ENCODE measurements around the gene ALAD.
"Not testable (repeated sequence)": the region's sequence is repeated elsewhere in the genome, so short reads cannot be mapped to it uniquely, and the experiment has no call there.

The ALAD gene

DNA sequence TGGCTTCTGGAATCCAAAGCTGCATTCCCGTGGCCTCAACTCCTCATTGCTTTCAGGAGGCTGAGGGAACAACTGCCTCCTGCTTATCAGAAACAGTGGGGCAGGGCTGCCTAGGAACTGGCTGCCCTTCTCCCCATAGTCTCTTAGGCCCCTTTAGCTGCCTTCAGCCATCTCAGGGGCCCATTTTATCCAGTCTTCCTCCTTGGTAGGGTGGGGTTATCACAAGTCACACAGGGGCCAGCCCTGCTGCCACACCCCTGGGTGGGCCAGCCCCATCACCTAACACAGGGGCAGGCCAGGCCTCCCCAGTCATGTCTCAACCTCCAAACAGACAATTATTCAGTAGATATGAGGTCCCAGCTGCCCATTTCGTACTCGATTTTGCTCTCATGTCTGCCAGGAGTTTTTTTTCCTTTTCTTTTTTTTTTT lies 3.9 kb downstream of the ALAD start:
- no peak for DNase-seq

DNA sequence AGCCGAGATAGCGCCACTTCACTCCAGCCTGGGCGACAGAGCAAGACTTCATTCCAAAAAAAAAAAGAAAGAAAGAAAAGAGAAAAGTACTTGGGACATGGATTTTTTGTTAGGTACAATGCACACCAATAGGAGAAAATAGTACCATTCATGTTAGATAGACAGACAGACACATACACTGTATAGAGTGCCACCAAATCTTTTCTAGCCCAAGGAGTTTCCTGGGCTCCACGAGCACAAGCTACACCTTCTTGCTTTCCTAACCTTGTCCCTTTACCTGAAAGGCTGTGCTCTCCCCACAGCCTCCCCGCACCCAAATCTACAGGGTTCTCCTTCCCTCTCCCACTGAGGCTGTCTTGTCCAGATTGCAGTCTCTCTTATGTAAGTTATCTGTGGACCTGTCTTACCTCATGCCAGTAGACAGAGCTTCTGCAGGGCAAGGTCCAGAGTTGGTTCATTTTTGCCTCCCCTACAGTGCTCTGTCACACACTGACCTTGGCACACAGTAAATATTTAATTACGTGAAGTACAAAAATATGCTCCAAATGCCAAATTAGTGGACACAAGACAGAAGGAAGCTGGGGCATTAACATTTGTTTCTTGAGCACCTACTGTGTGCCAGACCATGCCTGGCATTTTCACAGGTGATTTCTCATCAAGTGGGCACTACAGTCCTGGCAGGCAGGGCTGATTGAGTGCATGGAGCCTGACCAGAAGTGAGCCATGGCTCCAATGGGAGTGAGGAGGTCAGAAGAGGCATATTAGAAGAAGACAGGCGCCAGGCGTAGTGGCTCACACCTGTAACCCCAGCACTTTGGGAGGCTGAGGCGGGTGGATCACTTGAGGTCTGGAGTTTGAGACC lies 5.9 kb downstream of the ALAD start:
- DNase-seq = no peak

DNA sequence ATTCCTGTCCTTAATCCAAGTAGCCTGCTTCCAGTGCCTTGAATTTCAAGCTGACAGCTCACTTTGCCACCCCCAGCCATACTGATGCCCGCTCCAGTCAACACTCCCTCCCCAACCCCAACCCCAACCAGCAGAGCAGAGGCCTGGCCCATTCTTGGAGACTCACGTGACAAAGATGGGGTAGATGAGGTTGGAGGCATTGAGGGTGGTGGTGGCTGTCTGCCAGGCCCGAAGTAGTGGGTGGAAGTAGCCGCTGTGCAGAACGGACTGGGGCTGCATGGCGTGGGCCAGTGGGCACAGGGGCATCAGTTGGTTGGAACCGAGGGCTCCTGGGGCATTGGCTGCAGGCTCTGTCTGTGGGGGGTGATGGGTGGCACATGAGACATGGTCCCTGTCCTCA lies 7.8 kb downstream of the ALAD start:
- no peak for DNase-seq

DNA sequence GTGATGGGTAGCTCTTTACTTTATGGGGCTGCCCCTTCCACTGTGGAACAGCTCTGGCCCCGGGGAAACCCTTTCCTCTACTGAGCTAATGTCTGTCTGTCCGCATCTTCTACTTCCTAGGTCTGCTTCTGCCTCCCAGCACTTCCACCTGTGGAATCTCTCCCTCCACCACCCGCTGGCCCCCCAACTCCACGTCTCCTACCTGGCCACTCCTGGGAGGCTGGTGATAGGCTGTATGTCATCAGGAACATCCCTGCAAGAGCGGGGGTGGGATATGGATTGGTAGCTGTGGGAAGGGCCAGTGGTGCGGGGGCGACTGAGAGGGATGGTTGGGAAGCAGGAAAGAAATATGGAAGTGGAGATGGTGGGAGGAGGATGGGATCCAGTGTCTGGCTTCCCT lies 9.2 kb downstream of the ALAD start:
- DNase-seq = no peak

DNA sequence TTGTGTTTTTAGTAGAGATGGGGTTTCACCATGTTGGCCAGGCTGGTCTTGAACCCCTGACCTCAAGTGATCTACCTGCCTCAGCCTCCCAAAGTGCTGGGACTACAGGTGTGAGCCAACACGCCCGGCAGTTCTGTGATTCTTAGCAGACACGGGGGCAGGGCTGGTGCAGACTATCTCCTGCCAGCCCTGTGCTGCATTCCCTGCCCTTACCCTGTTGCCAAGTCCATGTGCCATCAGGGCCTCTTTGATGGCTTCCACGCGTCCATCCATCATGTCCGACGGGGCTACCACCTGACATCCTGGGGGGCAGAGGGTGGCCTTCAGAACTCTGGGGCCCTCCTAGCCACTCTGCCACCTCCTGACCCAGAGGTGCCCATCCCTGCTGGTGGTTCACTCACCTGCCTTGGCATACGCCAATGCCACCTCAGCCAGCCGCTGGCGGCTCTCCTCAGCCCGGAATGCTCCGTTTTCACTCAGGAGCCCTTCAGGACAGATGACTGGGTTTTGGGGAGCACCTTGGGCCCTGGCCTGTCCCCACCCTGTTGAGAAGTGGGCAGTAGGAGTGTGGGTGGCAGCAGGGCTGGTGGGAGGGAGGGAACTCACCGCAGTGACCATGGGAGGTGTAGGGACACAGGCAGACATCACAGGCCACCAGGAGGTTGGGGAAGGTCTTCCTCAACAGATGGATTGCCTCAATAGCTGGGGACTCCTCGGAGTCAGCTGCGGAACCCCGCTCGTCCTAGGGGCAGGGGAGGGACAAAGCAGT lies 10.7 kb downstream of the ALAD start:
- no peak for DNase-seq

DNA sequence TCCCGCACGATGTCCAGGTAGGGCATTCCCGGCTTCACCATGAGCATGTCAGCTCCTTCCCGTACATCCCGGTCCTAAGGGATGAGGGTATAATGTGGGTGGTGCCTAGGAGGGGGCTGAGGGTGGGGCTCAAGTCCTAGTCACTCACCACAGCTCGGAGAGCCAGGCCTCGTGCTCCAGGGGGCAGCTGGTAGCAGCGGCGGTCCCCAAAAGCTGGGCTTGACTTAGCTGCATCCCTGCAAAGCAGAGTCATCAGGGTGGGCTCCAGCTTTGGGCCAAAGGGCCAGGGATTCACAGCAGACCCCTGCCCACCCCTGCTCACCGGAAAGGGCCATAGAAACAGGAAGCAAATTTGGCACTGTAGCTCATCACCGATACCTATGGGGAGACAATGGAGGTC lies 11.6 kb downstream of the ALAD start:
- no peak for DNase-seq

DNA sequence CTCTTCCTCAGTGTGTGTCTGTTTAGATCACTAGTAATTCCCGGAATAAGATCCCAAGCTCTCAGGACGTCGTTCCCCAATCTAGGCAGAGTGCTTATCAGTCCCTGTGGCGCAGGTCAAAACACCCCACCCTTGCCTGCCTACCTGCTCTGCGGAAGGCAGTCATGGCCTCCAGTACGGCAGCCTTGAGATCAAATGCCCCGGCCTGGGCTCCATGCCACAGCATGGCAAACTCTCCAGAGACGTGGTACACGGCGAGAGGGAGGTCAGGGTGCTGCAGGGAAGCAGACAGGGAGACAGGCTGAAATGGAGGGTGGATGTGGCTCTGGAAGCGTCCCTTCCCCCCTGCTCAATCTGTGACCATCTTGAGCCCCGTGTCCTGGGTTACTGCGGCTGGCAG lies 12.3 kb downstream of the ALAD start:
- DNase-seq = no peak

DNA sequence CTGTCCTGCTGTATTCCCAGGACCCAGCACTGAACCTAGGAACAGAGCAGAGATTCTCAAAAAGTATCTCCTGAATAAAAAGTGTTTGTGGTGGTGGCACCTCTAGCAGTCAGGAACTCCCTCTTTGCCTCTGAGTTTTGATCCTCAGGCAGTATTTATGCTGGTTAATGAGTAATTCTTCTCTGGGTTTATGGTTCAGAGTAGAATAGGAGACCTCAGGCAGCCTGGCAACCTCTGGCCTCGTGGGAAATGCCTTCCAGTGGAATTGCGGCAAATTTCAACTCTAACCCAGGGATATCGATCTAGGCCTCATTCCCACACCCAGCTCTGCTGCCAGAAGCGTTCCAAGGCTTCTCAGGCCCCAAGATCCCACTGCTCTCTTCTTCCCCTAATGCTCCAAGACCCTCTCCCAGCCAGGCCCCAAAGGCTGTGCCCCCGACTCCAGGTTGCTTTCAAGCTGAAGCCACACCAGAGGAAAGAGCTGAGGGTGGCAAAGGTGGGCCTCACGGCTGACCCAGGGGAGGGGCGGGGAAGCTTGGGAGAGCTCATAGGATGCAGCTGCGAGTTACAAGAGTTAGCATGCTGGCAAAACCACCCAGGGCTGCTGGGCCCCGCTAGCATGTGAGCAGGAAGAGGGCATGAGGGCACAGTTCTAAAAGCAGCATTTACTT lies 13.4 kb downstream of the ALAD start:
- DNase-seq = no peak

DNA sequence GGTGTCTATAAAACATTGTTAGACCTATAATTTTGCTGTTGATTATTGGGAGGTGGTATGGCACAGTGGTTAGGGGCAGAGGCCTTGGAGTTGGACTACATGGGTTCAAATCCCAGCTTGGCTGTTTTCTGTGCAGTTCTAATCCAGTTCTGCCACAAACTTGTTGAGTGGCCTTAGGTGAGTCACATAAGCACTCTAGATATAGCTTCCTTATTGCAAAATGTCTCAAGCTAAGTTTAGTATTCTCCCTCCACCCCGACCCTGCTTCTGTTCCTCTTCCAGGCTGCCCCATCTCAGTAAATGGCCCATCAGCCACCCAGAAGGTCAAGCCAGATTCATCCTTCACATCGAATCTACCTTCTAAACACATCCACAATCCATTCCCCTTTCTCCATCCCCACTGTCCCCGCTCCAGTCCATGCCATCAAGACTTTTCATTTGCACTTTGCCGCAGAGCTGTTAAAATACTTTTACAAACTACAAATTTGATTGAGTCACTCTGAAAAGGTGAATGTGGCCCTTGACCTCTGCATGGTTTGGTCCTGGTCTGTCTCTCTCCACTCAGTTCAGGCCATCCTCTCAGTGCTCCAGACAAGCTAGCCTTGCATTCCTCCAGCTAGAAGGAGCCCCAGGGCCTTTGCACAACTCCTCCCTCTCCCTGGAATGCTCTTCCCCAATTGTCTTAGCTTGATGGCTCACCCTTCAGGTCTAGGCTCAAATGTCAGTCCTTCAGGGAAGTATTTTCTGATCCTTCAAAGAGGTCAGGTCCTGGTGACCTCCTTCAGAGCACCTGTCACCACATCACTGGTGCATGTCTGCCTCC lies 14.3 kb downstream of the ALAD start:
- DNase-seq = no peak

DNA sequence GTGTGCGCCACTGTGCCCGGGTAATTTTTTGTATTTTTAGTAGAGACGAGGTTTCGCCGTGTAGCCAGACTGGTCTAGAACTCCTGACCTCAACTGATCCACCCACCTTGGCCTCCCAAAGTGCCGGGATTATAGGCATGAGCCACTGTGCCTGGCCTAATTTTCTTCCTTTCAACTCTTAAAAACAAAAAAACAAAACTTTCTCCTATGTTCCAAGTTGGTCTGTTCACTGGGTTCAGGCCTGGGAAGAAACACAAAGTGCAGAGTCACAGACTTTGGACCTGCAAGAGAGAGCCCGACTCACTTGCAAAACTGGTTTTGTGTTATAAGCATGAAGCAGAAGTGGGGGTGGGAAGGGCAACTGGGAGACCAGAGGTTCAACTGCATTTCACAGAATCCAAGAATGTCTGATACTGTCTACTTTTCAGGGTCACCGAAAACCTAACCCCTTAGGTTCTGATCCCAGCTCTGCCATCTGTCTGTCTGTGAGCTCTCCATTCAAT lies 19.1 kb downstream of the ALAD start:
- no peak for DNase-seq

DNA sequence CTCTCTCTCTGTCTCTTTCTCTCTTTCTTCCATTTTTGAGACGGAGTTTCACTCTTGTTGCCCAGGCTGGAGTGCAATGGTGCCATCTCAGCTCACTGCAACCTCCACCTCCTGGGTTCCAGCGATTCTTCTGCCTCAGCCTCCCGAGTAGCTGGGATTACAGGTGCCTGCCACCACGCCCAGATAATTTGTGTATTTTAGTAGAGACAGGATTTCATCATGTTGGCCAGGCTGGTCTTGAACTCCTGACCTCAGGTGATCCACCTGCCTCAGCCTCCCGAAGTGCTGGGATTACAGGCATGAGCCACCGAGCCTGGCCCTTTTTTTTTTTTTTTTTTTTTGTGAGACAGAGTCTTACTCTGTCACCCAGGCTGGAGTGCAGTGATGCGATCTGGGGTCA lies 19.6 kb downstream of the ALAD start:
- not testable (repeated sequence) for DNase-seq

DNA sequence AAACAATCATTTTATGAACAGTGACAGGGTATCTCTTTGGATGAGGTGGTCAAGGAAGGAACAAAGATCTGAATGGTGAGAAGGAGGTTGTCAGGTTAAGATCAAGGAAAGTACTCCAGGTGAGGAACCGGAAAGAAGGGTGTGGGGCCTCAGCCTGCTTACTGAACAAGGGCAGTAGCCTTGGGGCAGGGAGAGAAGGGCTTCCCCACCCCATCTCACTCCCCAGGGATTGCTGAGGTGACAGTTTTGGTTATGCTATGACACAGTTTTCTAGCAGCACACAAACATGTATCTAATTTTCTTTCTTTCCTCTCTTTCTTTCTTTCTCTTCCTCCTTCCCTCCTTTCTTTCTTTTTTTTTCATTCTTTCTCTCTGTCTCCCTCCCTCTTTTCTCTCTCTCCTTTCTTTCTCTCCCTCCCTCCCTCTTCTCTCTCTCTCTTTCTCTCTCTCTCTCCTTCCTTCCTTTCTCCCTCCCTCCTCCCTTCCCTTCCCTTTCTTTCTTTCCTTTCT lies 20.2 kb downstream of the ALAD start:
- no peak for DNase-seq

DNA sequence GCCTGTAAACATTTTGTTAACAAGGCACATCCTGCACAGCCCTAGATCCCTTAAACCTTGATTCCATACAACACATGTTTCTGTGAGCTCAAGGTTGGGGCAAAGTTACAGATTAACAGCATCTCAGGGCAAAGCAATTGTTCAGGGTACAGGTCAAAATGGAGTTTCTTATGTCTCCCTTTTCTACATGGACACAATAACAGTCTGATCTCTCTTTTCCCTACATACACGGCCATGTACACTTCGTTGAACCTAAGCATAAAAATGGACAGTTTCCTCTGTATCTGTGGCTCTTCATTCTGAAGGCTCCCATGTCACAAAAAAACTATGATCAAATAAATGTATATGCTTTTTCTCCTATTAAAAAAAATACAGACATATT lies 21.3 kb downstream of the ALAD start:
- not testable (repeated sequence) for DNase-seq

DNA sequence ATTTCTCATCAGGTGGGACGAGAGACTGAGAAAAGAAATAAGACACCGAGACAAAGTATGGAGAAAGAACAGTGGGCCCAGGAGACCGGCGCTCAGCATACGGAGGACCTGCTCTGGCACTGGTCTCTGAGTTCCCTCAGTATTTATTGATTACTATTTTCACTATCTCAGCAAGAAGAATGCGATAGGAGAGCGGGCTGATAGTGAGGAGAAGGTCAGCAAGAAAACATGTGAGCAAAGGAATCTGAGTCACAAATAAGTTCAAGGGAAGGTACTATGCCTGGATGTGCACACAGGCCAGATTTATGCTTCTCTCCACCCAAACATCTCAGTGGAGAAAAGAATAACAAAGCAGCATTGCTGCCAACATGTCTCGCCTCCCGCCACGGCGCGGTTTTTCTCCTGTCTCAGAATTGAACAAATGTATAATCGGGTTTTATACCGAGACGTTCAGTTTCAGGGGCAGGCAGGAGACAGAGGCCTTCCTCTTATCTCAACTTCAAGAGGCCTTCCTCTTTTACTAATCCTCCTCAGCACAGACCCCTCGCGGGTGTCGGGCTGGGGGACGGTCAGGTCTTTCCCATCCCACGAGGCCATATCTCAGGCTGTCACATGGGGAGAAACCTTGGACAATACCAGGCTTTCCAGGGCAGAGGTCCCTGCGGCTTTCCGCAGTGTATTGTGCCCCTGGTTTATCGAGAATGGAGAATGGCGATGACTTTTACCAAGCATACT lies 21.8 kb downstream of the ALAD start:
- DNase-seq = not testable (repeated sequence)

DNA sequence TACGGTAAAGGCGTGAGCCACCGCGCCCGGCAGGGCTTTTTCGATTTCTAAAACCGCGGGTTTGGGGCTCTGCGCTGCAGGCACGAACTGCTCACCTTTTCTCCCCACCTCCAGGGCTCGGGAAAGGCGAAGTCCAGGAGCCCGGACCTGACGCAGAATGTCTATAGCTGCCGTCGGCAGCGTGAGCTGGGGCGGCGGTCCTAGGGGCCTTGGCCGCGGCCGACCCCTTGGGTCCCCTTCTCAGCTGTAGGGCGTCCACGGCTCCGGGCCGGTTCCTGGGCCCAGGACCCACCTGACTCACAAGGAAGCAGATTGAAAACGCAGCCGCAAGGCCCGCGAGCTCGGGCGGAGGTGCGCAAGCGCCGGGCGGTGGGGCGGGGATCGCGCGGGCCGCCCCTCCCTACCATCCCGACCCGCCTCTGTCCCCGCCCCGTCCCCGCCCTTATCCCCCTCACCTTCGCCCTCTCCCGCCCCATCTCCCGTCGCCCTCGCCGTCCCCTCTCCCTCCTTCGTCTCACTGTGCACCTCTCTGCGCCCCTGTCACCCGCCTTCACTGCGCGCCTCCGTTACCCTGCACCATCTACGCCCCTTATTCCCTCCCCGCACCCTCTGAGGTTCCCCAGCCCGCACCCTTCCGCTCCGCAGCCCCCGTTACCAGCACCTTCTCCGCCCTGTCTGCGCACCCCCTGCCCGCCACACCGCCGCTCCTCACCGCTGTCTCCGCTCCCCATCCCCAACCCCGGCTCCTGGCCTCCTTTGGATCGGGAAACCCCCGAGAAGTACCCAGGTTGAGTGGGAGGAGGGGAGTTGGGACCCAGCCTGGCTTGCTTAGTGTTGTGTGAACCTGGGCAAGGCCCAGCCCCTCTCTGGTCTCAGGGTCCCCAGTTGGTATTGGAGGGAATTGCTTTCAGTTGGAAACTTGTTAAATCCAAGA lies 24.2 kb downstream of the ALAD start, which contains the start of gene HDHD3:
Gene HDHD3 (minus strand): TSS at position 353 of the 934 bp plus-strand sequence. CDS start 2,632 bp downstream, outside the sequence.
- peak; percentile 71 to 82 for DNase-seq

DNA sequence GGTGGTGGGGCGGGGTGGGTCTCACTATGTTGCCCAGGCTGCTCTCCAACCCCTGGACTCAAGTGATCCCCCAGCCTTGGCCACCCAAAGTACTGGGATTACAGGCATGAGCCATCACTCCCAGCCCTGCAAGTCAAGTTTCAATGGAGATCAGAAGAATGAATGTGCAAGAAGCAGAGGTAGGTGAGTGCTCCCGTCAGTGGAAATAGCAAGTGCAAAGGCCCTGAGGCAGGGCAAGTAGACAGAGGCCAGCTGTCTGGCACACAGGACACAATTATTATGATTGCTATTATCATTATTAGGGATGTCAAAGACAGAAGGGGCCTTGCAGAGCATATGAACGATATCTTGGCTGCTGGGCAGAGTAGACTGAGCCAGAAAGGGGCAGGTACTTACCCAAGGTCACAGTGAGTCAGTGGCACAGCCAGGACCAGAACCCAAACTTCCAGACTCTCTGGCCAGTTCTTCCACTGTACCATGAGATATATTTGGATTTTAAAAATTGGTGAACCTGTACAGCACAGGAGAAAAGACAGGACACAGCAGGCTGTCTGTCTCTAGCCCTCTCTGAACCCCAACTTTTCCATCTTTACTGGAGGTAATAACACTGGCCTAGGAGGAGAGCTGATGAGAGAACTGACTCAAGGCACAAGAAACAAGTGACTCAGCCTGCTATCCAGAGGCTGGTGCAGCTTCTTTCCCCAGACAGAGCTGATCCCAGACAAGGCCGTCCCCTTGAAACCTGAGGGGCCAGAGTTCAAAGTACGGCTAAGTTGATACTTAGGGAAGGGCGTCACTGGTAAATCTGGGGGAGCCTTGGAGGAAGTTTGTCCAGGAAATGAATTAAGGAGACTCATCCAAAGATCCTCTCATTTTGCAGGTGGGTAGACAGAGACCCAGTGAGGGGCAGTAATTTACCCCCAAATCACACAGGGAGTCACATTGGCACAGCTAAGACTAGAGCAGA lies 25.7 kb downstream of the ALAD start:
- DNase-seq = peak in 1 of 2 donors; percentile 11

DNA sequence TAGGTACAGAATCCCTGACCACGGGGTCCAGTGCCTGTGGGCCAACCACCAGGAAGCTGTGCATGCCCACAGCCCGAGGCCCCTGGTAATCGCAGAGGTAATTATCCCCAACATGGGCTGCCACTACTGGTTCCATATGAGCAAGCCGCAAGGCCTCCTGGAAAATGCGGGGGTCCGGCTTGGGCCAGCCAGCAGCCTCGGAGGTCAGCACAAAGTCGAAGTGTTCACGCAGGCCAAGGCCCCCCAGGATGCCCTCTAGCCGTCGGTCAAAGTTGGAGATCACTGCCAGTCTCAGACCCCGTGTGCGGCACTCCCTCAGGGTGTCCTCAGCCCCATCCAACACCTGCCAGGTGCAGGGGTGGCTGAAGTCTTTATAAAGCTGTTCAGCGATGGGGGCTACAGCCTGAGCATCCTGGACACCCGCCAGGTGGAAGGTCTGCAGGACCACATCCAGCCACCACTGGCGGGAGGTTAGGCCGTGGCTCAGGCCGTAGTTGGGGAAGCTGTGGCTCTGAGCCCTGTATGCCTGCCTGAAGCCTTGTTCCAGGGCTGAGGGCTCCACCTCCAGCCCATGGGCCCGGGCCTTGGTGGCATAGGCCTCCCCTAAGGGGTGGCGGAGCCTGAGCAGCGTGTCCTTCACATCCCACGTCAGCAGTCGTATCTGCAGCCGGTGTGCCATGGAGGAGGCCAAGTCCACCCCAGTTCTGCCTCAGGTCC lies 27.2 kb downstream of the ALAD start:
- no peak for DNase-seq

DNA sequence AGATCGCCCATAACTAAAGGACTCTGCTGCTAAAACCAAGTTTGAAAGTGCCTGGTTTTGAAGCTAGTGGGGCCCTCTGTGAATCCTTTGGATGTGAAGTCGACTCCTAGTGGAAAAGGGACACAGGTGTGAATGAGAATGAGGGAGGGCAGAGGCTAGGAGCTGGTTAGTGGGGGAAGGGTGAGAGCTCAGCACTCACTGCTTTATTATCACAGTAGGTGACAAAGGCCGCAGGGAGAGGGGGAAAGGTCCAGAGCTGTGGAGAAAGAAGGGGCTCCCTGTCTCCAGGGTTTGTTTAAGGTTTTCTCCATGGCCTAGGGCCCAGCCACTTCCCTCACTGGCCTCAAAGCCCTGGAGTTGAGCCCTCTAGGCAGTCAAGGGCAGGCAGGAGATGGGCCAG lies 27.8 kb downstream of the ALAD start:
- DNase-seq = no peak

All from stimulated activated CD4-positive, alpha-beta T cell treated with anti-CD3 and anti-CD28 coated beads, Interleukin-2, amount 100 ng/mL, for 24 hours (primary cell).